IMR-90 (cell line): ENCODE measurements around the gene LHFPL3. TPM values are rescaled to one million over a fixed set of nuclear protein-coding genes. Genes with fewer than 3 reads are reported as not detected.

ENCODE experiments used
- ATAC-seq: fragments of 200-7000 bp; cut with Tn5 transposase; 2 replicates; pipeline ENCODE4 v1.9.1; 2020; ENCODE audit warnings: low read depth, mild to moderate bottlenecking, moderate library complexity
- BruUV-seq: library from RNA; stranded (reverse); fragments of 400-500 nt; replicated peaks from 2 replicates; lab custom pipeline; 2021; lab: Mats Ljungman, UMichigan
- CTCF ChIA-PET: fragments of 300-600 bp; formaldehyde crosslinking; extraction: SDS; loops from one replicate; lab custom pipeline; 2021; ENCODE audit warnings: antibody characterized with exemption; lab: Yijun Ruan, JAX
- POLR2A ChIA-PET: fragments of 300-600 bp; sonication (Branson Sonifier 250); formaldehyde crosslinking; loops from one replicate; lab custom pipeline; 2022; ENCODE audit warnings: antibody characterized with exemption; ENCODE audit not compliant: unreplicated experiment; lab: Charles Lee
- DNase-seq: peaks from one replicate; pipeline ENCODE4 v3.0.0; 2013
- H2AFZ ChIP-seq: replicated peaks from 2 replicates; pipeline ENCODE3; 2013; ENCODE audit warnings: low read length, mild to moderate bottlenecking; ENCODE audit not compliant: poor library complexity
- H2AK5ac ChIP-seq: 2 replicates; pipeline ENCODE4 v1.6.1; 2013; ENCODE audit warnings: low read depth, low read length, inconsistent platforms
- H2AK9ac ChIP-seq: replicated peaks from 2 replicates; pipeline ENCODE3; 2013; ENCODE audit warnings: mild to moderate bottlenecking, low read depth, low read length, moderate library complexity; ENCODE audit not compliant: poor library complexity
- H2BK120ac ChIP-seq: 2 replicates; pipeline ENCODE4 v1.6.1; 2013; ENCODE audit warnings: low read depth, low read length, inconsistent platforms
- H2BK15ac ChIP-seq: 3 replicates; pipeline ENCODE4 v1.6.1; 2013; ENCODE audit warnings: low read depth, low read length, inconsistent platforms
- H2BK20ac ChIP-seq: 2 replicates; pipeline ENCODE4 v1.6.1; 2013; ENCODE audit warnings: low read depth, mild to moderate bottlenecking, inconsistent platforms, low read length, moderate library complexity
- H2BK5ac ChIP-seq: 2 replicates; pipeline ENCODE4 v1.6.1; 2013; ENCODE audit warnings: mild to moderate bottlenecking, low read depth, low read length, inconsistent platforms; ENCODE audit not compliant: poor library complexity, severe bottlenecking
- H3K14ac ChIP-seq: replicated peaks from 2 replicates; pipeline ENCODE4 v1.6.1; 2013; ENCODE audit warnings: low read depth, low read length, inconsistent platforms
- H3K18ac ChIP-seq: 2 replicates; pipeline ENCODE4 v1.6.1; 2013; ENCODE audit warnings: low read depth, low read length, control low read depth
- H3K23ac ChIP-seq: 2 replicates; pipeline ENCODE4 v1.6.1; 2013; ENCODE audit warnings: low read depth, low read length, inconsistent platforms
- H3K27ac ChIP-seq: 2 replicates; pipeline ENCODE4 v1.5.1; 2013; ENCODE audit warnings: mild to moderate bottlenecking, control low read depth, low read length; ENCODE audit not compliant: insufficient read depth
- H3K27me3 ChIP-seq: 2 replicates; pipeline ENCODE4 v1.6.1; 2013; ENCODE audit warnings: low read length; ENCODE audit not compliant: control insufficient read depth, insufficient read depth
- H3K36me3 ChIP-seq: 2 replicates; pipeline ENCODE4 v1.6.1; 2013; ENCODE audit warnings: low read length, mixed read lengths; ENCODE audit not compliant: control insufficient read depth, insufficient read depth
- H3K4ac ChIP-seq: 2 replicates; pipeline ENCODE4 v1.6.1; 2013; ENCODE audit warnings: low read depth, low read length, inconsistent platforms
- H3K4me1 ChIP-seq: 2 replicates; pipeline ENCODE4 v1.6.1; 2013; ENCODE audit warnings: low read length, mixed read lengths; ENCODE audit not compliant: control insufficient read depth, insufficient read depth
- H3K4me2 ChIP-seq: 2 replicates; pipeline ENCODE4 v1.6.1; 2013; ENCODE audit warnings: low read depth, mild to moderate bottlenecking, control low read depth, low read length, moderate library complexity
- H3K4me3 ChIP-seq: 2 replicates; pipeline ENCODE4 v1.5.1; 2013; ENCODE audit warnings: low read depth, mild to moderate bottlenecking, control low read depth, low read length, moderate library complexity; ENCODE audit not compliant: insufficient read depth
- H3K56ac ChIP-seq: 2 replicates; pipeline ENCODE4 v1.6.1; 2013; ENCODE audit warnings: low read length, inconsistent platforms; ENCODE audit not compliant: insufficient read depth; ENCODE audit errors: extremely low read depth
- H3K79me1 ChIP-seq, 2 experiments: 2 replicates each; pipeline ENCODE4 v1.6.1; 2013; ENCODE audit warnings: low read length in 2 of 2, inconsistent platforms in 1 of 2, low read depth in 1 of 2
- H3K9ac ChIP-seq: 2 replicates; pipeline ENCODE4 v1.6.1; 2013; ENCODE audit warnings: low read depth, low read length, control low read depth
- H3K9me1 ChIP-seq: 2 replicates; pipeline ENCODE4 v1.6.1; 2013; ENCODE audit warnings: low read length, inconsistent platforms; ENCODE audit not compliant: insufficient read depth
- H3K9me3 ChIP-seq: 2 replicates; pipeline ENCODE4 v1.6.1; 2013; ENCODE audit warnings: low read length; ENCODE audit not compliant: control insufficient read depth, insufficient read depth
- H4K20me1 ChIP-seq: 2 replicates; pipeline ENCODE4 v1.6.1; 2013; ENCODE audit warnings: low read length, inconsistent platforms; ENCODE audit not compliant: insufficient read depth
- H4K5ac ChIP-seq: 2 replicates; pipeline ENCODE4 v1.6.1; 2013; ENCODE audit warnings: mild to moderate bottlenecking, low read depth, low read length, control low read depth
- H4K8ac ChIP-seq, 2 experiments: 2 replicates each; pipeline ENCODE4 v1.6.1; 2013; ENCODE audit warnings: low read depth in 2 of 2, low read length in 2 of 2, control low read depth in 1 of 2, inconsistent platforms in 1 of 2
- H4K91ac ChIP-seq: 2 replicates; pipeline ENCODE4 v1.6.1; 2013; ENCODE audit warnings: low read depth, low read length, inconsistent platforms; ENCODE audit not compliant: insufficient read depth
- CHD1 ChIP-seq: IDR thresholded peaks from 2 replicates; pipeline ENCODE4 v1.6.1; 2012; ENCODE audit warnings: low read depth, low read length, improper control_type of control experiment
- WGBS, 2 experiments: methylation state at CpG; one replicate each; pipeline versions ENCODE4 v1.1.5 to v1.1.7; 2013; ENCODE audit warnings: missing lambda C conversion rate in 2 of 2; ENCODE audit not compliant: insufficient read length in 1 of 2; ENCODE audit errors: extremely low coverage in 2 of 2; 5-methylcytosine and 5-hydroxymethylcytosine counted together
- dilution Hi-C: fragments of 300-500 bp; cut with HindIII; formaldehyde crosslinking; loops from one replicate; pipeline ENCODE4 v1.14.3; 2018; ENCODE audit warnings: low sequenced_read_pairs; ENCODE audit not compliant: unreplicated experiment
- in situ Hi-C: fragments of 300-500 bp; cut with MboI; formaldehyde crosslinking; loops from 3 replicates; pipeline ENCODE4 v1.14.3; 2019; ENCODE audit warnings: low sequenced_read_pairs, inconsistent platforms, mixed read lengths
- intact Hi-C: fragments of 100-400 bp; cut with micrococcal nuclease; formaldehyde crosslinking; loops from 2 replicates; pipeline ENCODE4 v1.10.0; 2022
- polyA plus RNA-seq, 3 experiments: library from polyadenylated mRNA; depleted of rRNA; stranded (reverse); fragments of >200 nt; gene quantifications; 2 replicates each; pipeline ENCODE4 v1.2.3, GENCODE V29; 2012; ENCODE audit warnings: low replicate concordance in 1 of 3
- total RNA-seq: library from RNA; depleted of rRNA; stranded (reverse); fragments of >200 nt; gene quantifications from 2 replicates; pipeline ENCODE4 v1.2.3, GENCODE V29; 2012

The LHFPL3 gene
- total and polyA plus RNA-seq, 2 of the 4 experiments (the other 2 are of a cell fraction): not detected

DNA sequence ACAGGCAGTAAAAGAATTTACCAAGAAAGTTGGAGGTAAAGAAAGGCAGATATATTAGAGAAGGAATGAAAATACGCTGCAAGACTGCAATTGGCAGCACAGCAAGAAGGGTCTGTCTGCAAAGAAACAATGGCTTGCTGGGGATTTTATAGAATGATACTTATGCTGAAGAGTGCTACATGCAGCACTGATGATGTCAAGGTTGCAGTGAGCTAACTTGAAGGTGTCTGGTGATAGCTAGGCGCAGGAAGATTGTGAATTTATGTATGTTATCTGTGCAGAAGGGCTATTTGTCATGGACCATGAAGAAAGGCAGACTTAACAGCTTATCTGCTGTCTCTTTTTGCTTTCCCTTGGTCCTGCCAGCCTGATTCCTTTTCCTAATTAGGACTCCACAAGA is 366.3 kb downstream of the LHFPL3 start:
- Histone ChIP-seq H3K4me2 (no peak overlapping the region), H3K56ac (no peak overlapping the region), H3K9ac (no peak overlapping the region), H3K14ac (no peak overlapping the region), H4K20me1 (no peaks in the 10 kb centered on the region), H2AK9ac (no peak overlapping the region), H3K4me3 (no peak overlapping the region), H4K91ac (no peak overlapping the region), H2BK20ac (no peak overlapping the region), H3K27ac (no peak overlapping the region), H3K23ac (no peak overlapping the region), H3K27me3 (no peaks in the 10 kb centered on the region), H2BK15ac (no peak overlapping the region), H3K4me1 (no peaks in the 10 kb centered on the region), H2BK5ac (no peak overlapping the region), H2AK5ac (no peak overlapping the region), H2BK120ac (no peak overlapping the region), H3K18ac (no peak overlapping the region), H3K79me1 (no peaks in the 10 kb centered on the region), H3K9me3 (no peaks in the 10 kb centered on the region), H2AFZ (no peak overlapping the region), H3K4ac (no peak overlapping the region), H3K9me1 (no peaks in the 10 kb centered on the region), H4K5ac (no peak overlapping the region), H4K8ac (no peak overlapping the region), H3K36me3 (no peaks in the 10 kb centered on the region)
- ChIA-PET POLR2A (no interaction called here), CTCF (no interaction called here)
- dilution Hi-C loops: no loop called here
- ATAC-seq (no peak), DNase-seq (no peak)
- no peak for TF ChIP-seq CHD1
- 0% methylated on average over 2 of the region's 2 CpGs; no CpG with 5 or more reads in 1 of the 2 experiments for WGBS, 2 experiments
- in situ Hi-C loops: no loop called here
- BruUV-seq: no TSS peak
- intact Hi-C loops: no loop called here
